Measurements from ENCODE around the gene GGNBP2. TPM values are rescaled to one million over a fixed set of nuclear protein-coding genes. Genes with fewer than 3 reads are reported as not detected.

The GGNBP2 gene
- total RNA-seq, 6 experiments from 2014 or later = 53.1 to 62.8 (median 54.2) TPM

GRCh38 chr17:36608280-36608679 lies 63.6 kb downstream of the GGNBP2 start:
- no peaks in the 10 kb centered on the region for H3K9me3 Mint-ChIP-seq
- TF ChIP-seq CTCF (IDR thresholded peaks at IDR 0.05) = no peak
- DNase-seq = no peak
- peaks cover 3% of the 10 kb centered on the region; the same call in 1 of the 2 replicates for H3K27me3 Mint-ChIP-seq (ENCODE audit: insufficient read depth)
- no peak overlapping the region for H3K4me3 Mint-ChIP-seq
- peaks cover 23% of the 10 kb centered on the region; the same call in 1 of the 2 replicates for H3K36me3 Mint-ChIP-seq (ENCODE audit: low read depth)
- H3K27ac Mint-ChIP-seq = peak overlapping the region; percentile 59
- peaks cover 62% of the 10 kb centered on the region for H3K4me1 Mint-ChIP-seq (ENCODE audit: low read depth)

- Mint-ChIP-seq H3K9me3 (no peaks in the 10 kb centered on the region), H3K4me3 (no peak overlapping the region), H3K4me1 (ENCODE audit: low read depth) (peaks cover 59% of the 10 kb centered on the region), H3K36me3 (ENCODE audit: low read depth) (peaks cover 23% of the 10 kb centered on the region; the same call in 1 of the 2 replicates), H3K27me3 (ENCODE audit: insufficient read depth) (peaks cover 3% of the 10 kb centered on the region; the same call in 1 of the 2 replicates), H3K27ac (peak overlapping the region; percentile 53)
- DNase-seq = peak; percentile 60
- TF ChIP-seq CTCF (IDR thresholded peaks at IDR 0.05) = peak; percentile 66
Measured at GRCh38 chr17:36608794-36609497, 64.2 kb downstream of the GGNBP2 start.

- DNase-seq = no peak
- H3K27me3 Mint-ChIP-seq (ENCODE audit: insufficient read depth) = peaks cover 3% of the 10 kb centered on the region; the same call in 1 of the 2 replicates
- H3K9me3 Mint-ChIP-seq = no peaks in the 10 kb centered on the region
- H3K27ac Mint-ChIP-seq = no peak overlapping the region
- peaks cover 23% of the 10 kb centered on the region; the same call in 1 of the 2 replicates for H3K36me3 Mint-ChIP-seq (ENCODE audit: low read depth)
- H3K4me1 Mint-ChIP-seq (ENCODE audit: low read depth) = peaks cover 53% of the 10 kb centered on the region
- no peak overlapping the region for H3K4me3 Mint-ChIP-seq
- TF ChIP-seq CTCF (IDR thresholded peaks at IDR 0.05) = no peak
Measured at GRCh38 chr17:36609498-36609862, 64.8 kb downstream of the GGNBP2 start.

- H3K9me3 Mint-ChIP-seq = no peaks in the 10 kb centered on the region
- peaks cover 47% of the 10 kb centered on the region for H3K4me1 Mint-ChIP-seq (ENCODE audit: low read depth)
- H3K27ac Mint-ChIP-seq = peak overlapping the region; percentile 54; the same call in 1 of the 2 replicates
- no peaks in the 10 kb centered on the region for H3K27me3 Mint-ChIP-seq (ENCODE audit: insufficient read depth)
- DNase-seq = peak; percentile 29
- peaks cover 21% of the 10 kb centered on the region; the same call in 1 of the 2 replicates for H3K36me3 Mint-ChIP-seq (ENCODE audit: low read depth)
- TF ChIP-seq CTCF (IDR thresholded peaks at IDR 0.05) = no peak
- H3K4me3 Mint-ChIP-seq = no peak overlapping the region
Measured at GRCh38 chr17:36610474-36610873, 65.8 kb downstream of the GGNBP2 start.

GRCh38 chr17:36611345-36612072 lies 66.8 kb downstream of the GGNBP2 start:
- TF ChIP-seq CTCF (IDR thresholded peaks at IDR 0.05) = no peak
- Mint-ChIP-seq H3K27me3 (ENCODE audit: insufficient read depth) (no peaks in the 10 kb centered on the region; the same call in 1 of the 2 replicates), H3K4me3 (no peak overlapping the region), H3K36me3 (ENCODE audit: low read depth) (peaks cover 14% of the 10 kb centered on the region; the same call in 1 of the 2 replicates), H3K27ac (peak overlapping the region; percentile 71), H3K9me3 (no peaks in the 10 kb centered on the region), H3K4me1 (ENCODE audit: low read depth) (peaks cover 39% of the 10 kb centered on the region)
- peak; percentile 78 for DNase-seq

All from HFFc6 (cell line).